Measurements from ENCODE around the gene HERC3.

Gene HERC3

DNA sequence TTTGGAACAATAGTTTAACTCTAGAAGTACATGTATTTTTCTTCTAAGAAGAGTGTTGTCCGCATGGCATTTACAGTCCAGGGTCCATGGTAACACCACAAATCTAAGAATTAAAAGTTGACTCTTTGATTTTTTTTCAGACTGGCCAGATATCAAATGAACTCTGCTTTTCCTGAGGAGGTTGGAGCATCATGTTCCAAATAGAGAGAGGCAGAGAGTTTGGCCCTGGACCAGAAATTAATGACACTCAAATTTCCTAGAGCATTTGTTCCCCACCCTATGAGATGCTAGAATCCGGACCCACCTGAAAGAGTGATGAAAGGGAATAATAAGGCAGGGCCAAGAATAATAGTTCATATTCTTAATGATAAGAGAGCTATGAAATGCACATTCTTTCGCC, 152.3 kb downstream of the HERC3 start:
- TF ChIP-seq EZH2 (IDR thresholded peaks at IDR 0.05; ENCODE audit: borderline replicate concordance, low read length), result no peak
- TF ChIP-seq, protein P1, sequence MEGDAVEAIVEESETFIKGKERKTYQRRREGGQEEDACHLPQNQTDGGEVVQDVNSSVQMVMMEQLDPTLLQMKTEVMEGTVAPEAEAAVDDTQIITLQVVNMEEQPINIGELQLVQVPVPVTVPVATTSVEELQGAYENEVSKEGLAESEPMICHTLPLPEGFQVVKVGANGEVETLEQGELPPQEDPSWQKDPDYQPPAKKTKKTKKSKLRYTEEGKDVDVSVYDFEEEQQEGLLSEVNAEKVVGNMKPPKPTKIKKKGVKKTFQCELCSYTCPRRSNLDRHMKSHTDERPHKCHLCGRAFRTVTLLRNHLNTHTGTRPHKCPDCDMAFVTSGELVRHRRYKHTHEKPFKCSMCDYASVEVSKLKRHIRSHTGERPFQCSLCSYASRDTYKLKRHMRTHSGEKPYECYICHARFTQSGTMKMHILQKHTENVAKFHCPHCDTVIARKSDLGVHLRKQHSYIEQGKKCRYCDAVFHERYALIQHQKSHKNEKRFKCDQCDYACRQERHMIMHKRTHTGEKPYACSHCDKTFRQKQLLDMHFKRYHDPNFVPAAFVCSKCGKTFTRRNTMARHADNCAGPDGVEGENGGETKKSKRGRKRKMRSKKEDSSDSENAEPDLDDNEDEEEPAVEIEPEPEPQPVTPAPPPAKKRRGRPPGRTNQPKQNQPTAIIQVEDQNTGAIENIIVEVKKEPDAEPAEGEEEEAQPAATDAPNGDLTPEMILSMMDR (IDR thresholded peaks at IDR 0.05; ENCODE audit: low read length), result no peak
- Histone ChIP-seq H3K9me3 (ENCODE audit: low read length) (no peaks in the 10 kb centered on the region), H3K9ac (ENCODE audit: low read length) (no peak overlapping the region), H3K4me3 (ENCODE audit: low read depth, low read length, poor library complexity, severe bottlenecking) (no peak overlapping the region), H4K20me1 (ENCODE audit: insufficient read depth, low read length) (no peaks in the 10 kb centered on the region), H3K27me3 (ENCODE audit: insufficient read depth, low read length) (no peaks in the 10 kb centered on the region), H3K9me2 (ENCODE audit: low read depth, low read length) (no peaks in the 10 kb centered on the region), H3K4me2 (ENCODE audit: low read length) (no peak overlapping the region), H2AFZ (ENCODE audit: low read length) (no peak overlapping the region), H3K36me3 (ENCODE audit: insufficient read depth, low read length) (no peaks in the 10 kb centered on the region), H3K79me2 (ENCODE audit: insufficient read depth, low read length) (no peaks in the 10 kb centered on the region), H3K4me1 (ENCODE audit: insufficient read depth, low read length, severe bottlenecking) (no peaks in the 10 kb centered on the region), H3K27ac (ENCODE audit: low read depth, low read length, poor library complexity, severe bottlenecking) (no peak overlapping the region), H3F3A (ENCODE audit: insufficient read depth, low read length) (no peaks in the 10 kb centered on the region)

DNA sequence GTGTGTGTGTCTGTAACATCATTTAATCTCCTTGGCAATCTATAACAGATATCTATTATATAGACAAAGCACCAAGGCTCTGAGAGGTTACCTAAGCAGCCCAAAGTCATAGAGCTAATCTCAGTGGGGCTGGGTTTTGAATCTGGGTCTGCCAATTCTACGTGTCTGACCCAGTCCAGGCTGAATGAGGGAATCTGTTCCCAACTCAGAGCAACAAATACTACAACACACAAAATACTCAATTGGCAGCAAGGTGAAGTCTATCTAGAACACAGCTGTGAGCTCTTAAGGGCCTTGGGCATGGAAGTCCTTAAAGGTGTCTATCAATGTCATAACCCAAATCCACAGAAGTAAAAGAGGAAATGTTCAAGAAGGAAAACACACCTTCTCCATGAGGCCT, 152.9 kb downstream of the HERC3 start:
- no peaks in the 10 kb centered on the region for H3K27me3 ChIP-seq (ENCODE audit: insufficient read depth, low read length)

DNA sequence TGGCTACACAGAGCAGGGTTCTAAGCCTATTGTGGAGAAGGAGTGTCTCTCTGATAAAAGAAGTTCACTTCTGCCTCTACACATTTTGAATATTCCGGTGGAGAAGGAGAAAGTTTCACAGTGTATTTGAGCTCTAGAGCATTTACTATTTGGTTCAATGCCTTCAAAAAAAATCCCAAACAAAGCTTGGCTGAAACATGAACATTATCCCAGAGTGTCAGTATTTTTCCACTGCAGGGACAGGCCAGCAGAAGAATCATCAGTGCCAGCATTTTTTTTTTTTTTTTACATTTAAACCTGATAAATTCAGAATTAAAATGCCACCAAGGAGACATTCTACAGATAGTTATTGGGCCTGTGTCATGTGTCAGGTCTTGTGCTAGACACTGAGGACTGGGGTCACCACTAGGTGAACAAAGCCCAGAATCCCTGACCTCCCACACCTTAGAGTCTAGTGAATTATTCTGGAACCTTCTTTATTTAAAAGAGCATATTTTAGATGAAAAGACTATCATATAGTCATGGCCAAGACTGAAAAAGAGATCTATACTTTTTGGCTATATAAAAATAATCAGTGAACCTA, 153.4 kb downstream of the HERC3 start:
- Histone ChIP-seq H3K4me1 (ENCODE audit: insufficient read depth, low read length, severe bottlenecking) (no peaks in the 10 kb centered on the region), H3K4me3 (ENCODE audit: low read depth, low read length, poor library complexity, severe bottlenecking) (no peak overlapping the region), H4K20me1 (ENCODE audit: insufficient read depth, low read length) (no peaks in the 10 kb centered on the region), H2AFZ (ENCODE audit: low read length) (no peak overlapping the region), H3F3A (ENCODE audit: insufficient read depth, low read length) (no peaks in the 10 kb centered on the region), H3K27me3 (ENCODE audit: insufficient read depth, low read length) (no peaks in the 10 kb centered on the region), H3K36me3 (ENCODE audit: insufficient read depth, low read length) (no peaks in the 10 kb centered on the region), H3K27ac (ENCODE audit: low read depth, low read length, poor library complexity, severe bottlenecking) (no peak overlapping the region), H3K9me2 (ENCODE audit: low read depth, low read length) (no peaks in the 10 kb centered on the region), H3K79me2 (ENCODE audit: insufficient read depth, low read length) (no peaks in the 10 kb centered on the region), H3K9ac (ENCODE audit: low read length) (no peak overlapping the region), H3K9me3 (ENCODE audit: low read length) (no peaks in the 10 kb centered on the region), H3K4me2 (ENCODE audit: low read length) (no peak overlapping the region)
- TF ChIP-seq, protein P1 (IDR thresholded peaks at IDR 0.05; ENCODE audit: low read length), result no peak
- no peak for TF ChIP-seq EZH2 (IDR thresholded peaks at IDR 0.05; ENCODE audit: borderline replicate concordance, low read length)

More for the DNA sequence above, 152.9 kb downstream of the HERC3 start:
- Histone ChIP-seq H3K27ac (ENCODE audit: low read depth, low read length, poor library complexity, severe bottlenecking) (no peak overlapping the region), H3K4me2 (ENCODE audit: low read length) (no peak overlapping the region), H3K9me2 (ENCODE audit: low read depth, low read length) (no peaks in the 10 kb centered on the region), H3K9me3 (ENCODE audit: low read length) (no peaks in the 10 kb centered on the region), H2AFZ (ENCODE audit: low read length) (no peak overlapping the region), H3K9ac (ENCODE audit: low read length) (no peak overlapping the region), H3K4me1 (ENCODE audit: insufficient read depth, low read length, severe bottlenecking) (no peaks in the 10 kb centered on the region), H4K20me1 (ENCODE audit: insufficient read depth, low read length) (no peaks in the 10 kb centered on the region), H3K36me3 (ENCODE audit: insufficient read depth, low read length) (no peaks in the 10 kb centered on the region), H3K79me2 (ENCODE audit: insufficient read depth, low read length) (no peaks in the 10 kb centered on the region), H3K4me3 (ENCODE audit: low read depth, low read length, poor library complexity, severe bottlenecking) (no peak overlapping the region), H3F3A (ENCODE audit: insufficient read depth, low read length) (no peaks in the 10 kb centered on the region)
- TF ChIP-seq, protein P1 (IDR thresholded peaks at IDR 0.05; ENCODE audit: low read length), result no peak
- TF ChIP-seq EZH2 (IDR thresholded peaks at IDR 0.05; ENCODE audit: borderline replicate concordance, low read length), result no peak
